GM19351 (cell line): ENCODE data around the gene RELT.

Source experiments
- ATAC-seq: cut with Tn5 transposase; IDR thresholded peaks from one replicate; pipeline ENCODE4 v1.9.1; 2021; ENCODE audit warnings: mild to moderate bottlenecking, moderate library complexity; ENCODE audit not compliant: unreplicated experiment

Gene RELT

GRCh38 chr11:73347067-73347466, 29.1 kb upstream of the RELT start:
- ATAC-seq: no peak

- ATAC-seq: no peak
Observed at GRCh38 chr11:73348838-73349237, 27.4 kb upstream of the RELT start.

GRCh38 chr11:73349633-73350032, 26.6 kb upstream of the RELT start:
- ATAC-seq: no peak

GRCh38 chr11:73350908-73351636, 25.1 kb upstream of the RELT start:
- ATAC-seq: no peak

- no peak for ATAC-seq
Observed at GRCh38 chr11:73353422-73353821, 22.8 kb upstream of the RELT start.

- no peak for ATAC-seq
Observed at GRCh38 chr11:73355109-73355508, 21.1 kb upstream of the RELT start.

- no peak for ATAC-seq
Observed at GRCh38 chr11:73356979-73357860, 19.0 kb upstream of the RELT start.

GRCh38 chr11:73358071-73358470, 18.1 kb upstream of the RELT start:
- no peak for ATAC-seq

- ATAC-seq: no peak
Observed at GRCh38 chr11:73359341-73359740, 16.9 kb upstream of the RELT start.

GRCh38 chr11:73359930-73360742, 16.1 kb upstream of the RELT start:
- ATAC-seq: no peak

GRCh38 chr11:73360743-73361369, 15.3 kb upstream of the RELT start:
- ATAC-seq: no peak

GRCh38 chr11:73361953-73362776, 14.0 kb upstream of the RELT start:
- ATAC-seq: no peak

- ATAC-seq: no peak
Observed at GRCh38 chr11:73363147-73363546, 13.1 kb upstream of the RELT start.

GRCh38 chr11:73365352-73366264, 10.6 kb upstream of the RELT start:
- no peak for ATAC-seq

- ATAC-seq: no peak
Observed at GRCh38 chr11:73366265-73366610, 10.0 kb upstream of the RELT start.

- no peak for ATAC-seq
Observed at GRCh38 chr11:73366953-73367352, 9.2 kb upstream of the RELT start.

- no peak for ATAC-seq
Observed at GRCh38 chr11:73367482-73368024, 8.6 kb upstream of the RELT start.

- ATAC-seq: no peak
Observed at GRCh38 chr11:73372375-73372993, 3.7 kb upstream of the RELT start.
